Type B pancreatic cell (in vitro differentiated cells): ENCODE results near the gene PRMT1. TPM values are rescaled to one million over a fixed set of nuclear protein-coding genes. Genes with fewer than 3 reads are reported as not detected.

ENCODE experiments used
- DNase-seq: peaks from one replicate; pipeline ENCODE4 v3.0.0; 2021; ENCODE audit warnings: mixed read lengths; ENCODE audit not compliant: unreplicated experiment; ENCODE audit errors: extremely low spot score
- H3K27ac Mint-ChIP-seq: 2 replicates; pipeline ENCODE4 v1.8.0; 2021; ENCODE audit warnings: mild to moderate bottlenecking, mixed read lengths
- H3K27me3 Mint-ChIP-seq: 2 replicates; pipeline ENCODE4 v1.8.0; 2021; ENCODE audit warnings: mixed read lengths
- H3K36me3 Mint-ChIP-seq: 2 replicates; pipeline ENCODE4 v1.8.0; 2021; ENCODE audit warnings: mixed read lengths
- H3K4me1 Mint-ChIP-seq: one replicate; pipeline ENCODE4 v1.8.0; 2021; ENCODE audit warnings: mixed read lengths; ENCODE audit not compliant: unreplicated experiment
- H3K4me3 Mint-ChIP-seq: 2 replicates; pipeline ENCODE4 v1.8.0; 2021; ENCODE audit warnings: mild to moderate bottlenecking, mixed read lengths
- H3K9me3 Mint-ChIP-seq: 2 replicates; pipeline ENCODE4 v1.8.0; 2021; ENCODE audit warnings: mixed read lengths
- CTCF ChIP-seq: fragments of 200-600 bp; sonication (generic); conservative IDR thresholded peaks from 2 replicates; pipeline ENCODE4 v1.5.0; 2021; ENCODE audit warnings: antibody characterized with exemption, mild to moderate bottlenecking
- total RNA-seq: library from RNA; stranded (reverse); gene quantifications from 2 replicates; pipeline ENCODE4 v1.2.1, GENCODE V29; 2021; ENCODE audit warnings: low replicate concordance

Gene PRMT1
- total RNA-seq, 1 donor from 2014 or later: 195 TPM

- H3K27me3 Mint-ChIP-seq: no peaks in the 10 kb centered on the region
- no peak for DNase-seq
- TF ChIP-seq CTCF: no peak
- no peak overlapping the region for H3K4me3 Mint-ChIP-seq
- peaks cover 9% of the 10 kb centered on the region for H3K36me3 Mint-ChIP-seq
- H3K4me1 Mint-ChIP-seq: no peaks in the 10 kb centered on the region
- H3K9me3 Mint-ChIP-seq: no peaks in the 10 kb centered on the region
- H3K27ac Mint-ChIP-seq: no peak overlapping the region
Observed at GRCh38 chr19:49710372-49710951, 33.4 kb downstream of the PRMT1 start.

DNA sequence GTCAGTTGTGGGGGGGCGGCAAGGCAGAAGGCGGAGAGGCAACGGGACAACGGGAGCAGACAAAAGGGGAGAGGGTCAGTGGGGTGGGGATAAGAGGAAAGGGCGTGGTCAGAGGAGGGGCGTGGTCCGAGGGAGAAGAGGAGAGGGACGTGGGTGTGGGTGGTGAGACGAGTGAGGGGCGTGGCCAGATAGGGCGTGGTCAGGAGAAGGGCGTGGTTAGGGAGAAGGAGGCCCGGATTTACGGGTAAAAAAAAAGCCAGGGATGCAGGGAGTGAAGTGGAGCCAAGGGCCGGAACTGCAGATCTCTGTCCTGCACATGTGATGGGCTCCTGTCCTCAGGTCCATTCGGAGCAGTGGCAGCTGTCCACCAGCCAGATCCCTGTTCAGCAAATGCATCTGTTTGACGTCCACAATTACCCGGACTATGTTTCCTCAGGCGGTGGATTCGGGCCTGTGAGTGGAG is 35.4 kb downstream of the PRMT1 start:
- DNase-seq: no peak
- Mint-ChIP-seq H3K4me3 (no peak overlapping the region), H3K4me1 (peaks cover 2% of the 10 kb centered on the region), H3K27ac (no peak overlapping the region), H3K36me3 (peaks cover 9% of the 10 kb centered on the region), H3K9me3 (no peaks in the 10 kb centered on the region), H3K27me3 (no peaks in the 10 kb centered on the region)
- TF ChIP-seq CTCF: no peak

GRCh38 chr19:49713236-49713845 is 36.3 kb downstream of the PRMT1 start:
- peaks cover 9% of the 10 kb centered on the region for H3K36me3 Mint-ChIP-seq
- H3K9me3 Mint-ChIP-seq: no peaks in the 10 kb centered on the region
- no peak for DNase-seq
- TF ChIP-seq CTCF: no peak
- no peaks in the 10 kb centered on the region for H3K27me3 Mint-ChIP-seq
- no peak overlapping the region for H3K4me3 Mint-ChIP-seq
- peaks cover 5% of the 10 kb centered on the region for H3K4me1 Mint-ChIP-seq
- no peak overlapping the region for H3K27ac Mint-ChIP-seq

- peaks cover 4% of the 10 kb centered on the region for H3K36me3 Mint-ChIP-seq
- H3K4me3 Mint-ChIP-seq: no peak overlapping the region
- no peaks in the 10 kb centered on the region for H3K9me3 Mint-ChIP-seq
- no peak overlapping the region for H3K27ac Mint-ChIP-seq
- TF ChIP-seq CTCF: no peak
- DNase-seq: no peak
- H3K27me3 Mint-ChIP-seq: no peaks in the 10 kb centered on the region
- peaks cover 5% of the 10 kb centered on the region for H3K4me1 Mint-ChIP-seq
Observed at GRCh38 chr19:49716154-49716553, 39.1 kb downstream of the PRMT1 start.

- DNase-seq: no peak
- TF ChIP-seq CTCF: no peak
- H3K36me3 Mint-ChIP-seq: peaks cover 4% of the 10 kb centered on the region
- H3K4me3 Mint-ChIP-seq: no peak overlapping the region
- no peak overlapping the region for H3K27ac Mint-ChIP-seq
- H3K9me3 Mint-ChIP-seq: no peaks in the 10 kb centered on the region
- peaks cover 5% of the 10 kb centered on the region for H3K4me1 Mint-ChIP-seq
- H3K27me3 Mint-ChIP-seq: no peaks in the 10 kb centered on the region
Observed at GRCh38 chr19:49718511-49718910, 41.4 kb downstream of the PRMT1 start.
